H7 (cell line): ENCODE measurements around the gene ADAM19. TPM values are rescaled to one million over a fixed set of nuclear protein-coding genes. Genes with fewer than 3 reads are reported as not detected.

Source experiments
- DNase-seq: peaks from one replicate; pipeline ENCODE4 v3.0.0; 2012
- H3K27me3 ChIP-seq: 2 replicates; pipeline ENCODE4 v1.6.0; 2011; ENCODE audit warnings: mild to moderate bottlenecking, low read length; ENCODE audit not compliant: control insufficient read depth, insufficient read depth
- H3K36me3 ChIP-seq: replicated peaks from 2 replicates; pipeline ENCODE4 v1.5.1; 2011; ENCODE audit warnings: low read length; ENCODE audit not compliant: control insufficient read depth, insufficient read depth
- H3K4me3 ChIP-seq: 2 replicates; pipeline ENCODE4 v1.5.1; 2011; ENCODE audit warnings: low read depth, mild to moderate bottlenecking, control low read depth, low read length, moderate library complexity; ENCODE audit not compliant: insufficient read depth
- total RNA-seq: library from RNA; depleted of rRNA; stranded (reverse); fragments of >200 nt; shearing (Covaris generic); gene quantifications from 2 replicates; pipeline ENCODE4 v1.2.3, GENCODE V29; 2014

The ADAM19 gene
- total RNA-seq, 1 experiment from 2014 or later, result 53.1 TPM

DNA sequence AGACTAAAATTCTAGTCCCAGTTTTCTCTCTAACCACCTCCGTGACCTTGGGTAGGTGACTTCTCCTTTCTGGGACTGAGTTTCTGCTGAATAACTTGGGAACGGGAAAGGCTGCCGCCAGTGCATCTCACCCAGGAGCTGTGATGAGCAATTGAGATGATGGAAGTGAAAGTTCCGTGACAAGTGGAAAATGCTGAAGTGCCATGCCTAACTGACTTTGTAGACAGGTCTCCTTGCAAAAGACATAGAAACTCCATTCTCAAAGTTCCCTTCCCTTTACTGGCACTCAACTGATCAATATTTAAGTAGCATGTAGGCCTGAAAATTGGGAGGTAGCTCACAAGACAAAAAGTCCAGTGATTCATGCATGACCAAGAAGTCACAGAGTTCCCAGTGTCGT, 6.3 kb upstream of the ADAM19 start:
- H3K36me3 ChIP-seq, result no peaks in the 10 kb centered on the region
- no peak for DNase-seq
- H3K4me3 ChIP-seq, result no peak overlapping the region
- no peaks in the 10 kb centered on the region for H3K27me3 ChIP-seq

DNA sequence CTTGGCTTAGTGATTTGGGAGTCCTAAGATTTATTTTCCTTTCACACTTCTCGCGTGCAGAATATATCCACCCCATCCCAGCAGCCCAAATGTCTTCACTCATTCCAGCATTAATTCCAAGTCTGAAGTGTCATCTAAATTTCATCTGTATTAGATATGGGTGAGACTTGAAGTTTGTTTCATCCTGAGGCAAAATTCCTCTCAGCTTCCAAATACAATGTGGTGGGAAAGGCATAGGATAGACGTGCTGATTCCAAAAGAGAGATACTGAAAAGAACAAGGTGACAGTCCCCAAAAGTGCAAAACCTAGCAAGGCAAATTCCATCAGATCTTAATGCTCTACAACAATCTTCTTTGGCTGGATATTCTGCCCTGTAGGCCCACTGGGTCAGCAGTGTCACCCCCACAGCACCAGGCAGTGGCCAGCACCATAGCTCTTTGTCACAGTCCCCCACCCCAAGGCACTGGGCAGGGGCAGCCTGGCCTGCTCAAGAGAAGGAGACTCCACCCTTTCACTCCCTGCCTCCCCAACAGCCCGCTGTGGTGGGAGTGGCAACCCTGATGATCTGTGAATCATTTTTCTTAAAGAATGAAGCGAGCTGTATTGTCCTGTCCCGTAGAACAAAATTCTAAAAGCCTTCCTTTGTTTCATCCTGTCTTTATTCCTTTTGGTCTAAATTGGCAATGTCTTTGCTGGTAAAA, 2.7 kb upstream of the ADAM19 start:
- Histone ChIP-seq H3K27me3 (peaks cover 6% of the 10 kb centered on the region), H3K36me3 (no peaks in the 10 kb centered on the region), H3K4me3 (no peak overlapping the region)
- no peak for DNase-seq

GRCh38 chr5:157576678-157577077, 1.1 kb upstream of the ADAM19 start:
- no peak for DNase-seq
- Histone ChIP-seq H3K27me3 (peaks cover 6% of the 10 kb centered on the region), H3K36me3 (no peaks in the 10 kb centered on the region), H3K4me3 (no peak overlapping the region)

GRCh38 chr5:157574456-157575380, 857 bp downstream of the ADAM19 start:
- H3K4me3 ChIP-seq, result peak overlapping the region; percentile 83
- peaks cover 6% of the 10 kb centered on the region for H3K27me3 ChIP-seq
- no peaks in the 10 kb centered on the region for H3K36me3 ChIP-seq
- DNase-seq, result peak; percentile 72

DNA sequence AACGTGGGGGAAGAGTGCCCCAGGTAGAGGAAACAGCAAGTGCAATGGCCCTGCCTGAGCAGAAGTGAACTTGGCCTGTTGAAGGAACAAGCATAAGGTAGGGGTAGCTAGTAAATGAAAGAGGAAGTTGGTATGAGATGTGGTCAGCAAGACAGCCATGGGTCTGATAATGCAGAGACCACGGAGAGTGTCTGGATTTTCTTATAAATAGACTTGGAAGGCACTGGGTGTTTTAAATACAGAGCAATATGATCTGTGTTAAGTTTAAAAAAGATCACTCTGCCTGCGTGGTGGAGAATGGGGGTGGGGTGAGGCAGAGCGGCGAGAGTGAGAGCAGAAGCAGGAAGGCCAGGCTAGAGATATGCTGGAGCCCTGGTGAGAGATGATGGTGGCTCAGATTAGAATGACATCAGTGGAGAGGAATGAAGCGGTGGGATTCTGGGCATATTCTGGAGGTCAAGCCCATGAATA, 4.2 kb downstream of the ADAM19 start:
- Histone ChIP-seq H3K36me3 (no peaks in the 10 kb centered on the region; the same call in 1 of the 2 replicates), H3K27me3 (peaks cover 6% of the 10 kb centered on the region), H3K4me3 (no peak overlapping the region)
- no peak for DNase-seq

DNA sequence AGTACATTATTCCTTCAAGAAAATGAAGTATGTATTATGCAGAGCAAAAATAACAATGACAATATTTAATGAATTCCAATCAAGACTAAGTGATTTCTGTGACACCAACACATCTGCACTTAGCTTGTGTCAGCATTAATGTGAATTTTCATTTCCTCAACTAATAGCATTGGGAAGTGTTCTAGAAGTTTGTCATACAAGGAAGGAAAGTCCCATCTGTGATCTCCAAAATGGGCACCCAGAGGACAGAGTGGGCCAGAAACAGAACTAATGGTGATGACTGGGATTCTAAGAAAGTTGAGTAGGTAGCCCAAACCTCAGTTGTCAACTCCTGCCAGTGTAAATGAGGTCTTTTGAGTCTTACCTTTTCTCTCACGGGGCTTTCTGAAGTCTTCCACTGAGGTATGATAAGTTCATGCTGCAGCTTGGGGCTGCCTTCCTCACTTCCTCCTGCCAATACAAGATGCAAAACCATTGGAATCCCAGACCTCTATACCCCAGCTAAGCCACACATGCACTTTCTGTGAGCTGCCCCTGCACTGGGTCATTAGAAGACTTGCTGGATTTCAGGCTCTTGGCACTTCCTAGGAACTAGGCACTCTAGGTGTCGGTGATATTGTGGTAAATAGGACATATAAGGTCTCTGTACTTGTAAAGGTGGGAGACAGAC, 4.9 kb downstream of the ADAM19 start:
- no peaks in the 10 kb centered on the region; the same call in 1 of the 2 replicates for H3K36me3 ChIP-seq
- no peak for DNase-seq
- H3K27me3 ChIP-seq, result peaks cover 6% of the 10 kb centered on the region
- no peak overlapping the region for H3K4me3 ChIP-seq

- Histone ChIP-seq H3K27me3 (no peaks in the 10 kb centered on the region), H3K36me3 (peaks cover 2% of the 10 kb centered on the region), H3K4me3 (no peak overlapping the region)
- DNase-seq, result no peak
Measured at GRCh38 chr5:157568720-157569119, 6.9 kb downstream of the ADAM19 start.

- H3K4me3 ChIP-seq, result no peak overlapping the region
- no peaks in the 10 kb centered on the region for H3K27me3 ChIP-seq
- peaks cover 2% of the 10 kb centered on the region for H3K36me3 ChIP-seq
- no peak for DNase-seq
Measured at GRCh38 chr5:157568222-157568621, 7.4 kb downstream of the ADAM19 start.

- H3K4me3 ChIP-seq, result no peak overlapping the region
- peaks cover 2% of the 10 kb centered on the region for H3K36me3 ChIP-seq
- DNase-seq, result no peak
- no peaks in the 10 kb centered on the region for H3K27me3 ChIP-seq
Measured at GRCh38 chr5:157566902-157567489, 8.6 kb downstream of the ADAM19 start.

DNA sequence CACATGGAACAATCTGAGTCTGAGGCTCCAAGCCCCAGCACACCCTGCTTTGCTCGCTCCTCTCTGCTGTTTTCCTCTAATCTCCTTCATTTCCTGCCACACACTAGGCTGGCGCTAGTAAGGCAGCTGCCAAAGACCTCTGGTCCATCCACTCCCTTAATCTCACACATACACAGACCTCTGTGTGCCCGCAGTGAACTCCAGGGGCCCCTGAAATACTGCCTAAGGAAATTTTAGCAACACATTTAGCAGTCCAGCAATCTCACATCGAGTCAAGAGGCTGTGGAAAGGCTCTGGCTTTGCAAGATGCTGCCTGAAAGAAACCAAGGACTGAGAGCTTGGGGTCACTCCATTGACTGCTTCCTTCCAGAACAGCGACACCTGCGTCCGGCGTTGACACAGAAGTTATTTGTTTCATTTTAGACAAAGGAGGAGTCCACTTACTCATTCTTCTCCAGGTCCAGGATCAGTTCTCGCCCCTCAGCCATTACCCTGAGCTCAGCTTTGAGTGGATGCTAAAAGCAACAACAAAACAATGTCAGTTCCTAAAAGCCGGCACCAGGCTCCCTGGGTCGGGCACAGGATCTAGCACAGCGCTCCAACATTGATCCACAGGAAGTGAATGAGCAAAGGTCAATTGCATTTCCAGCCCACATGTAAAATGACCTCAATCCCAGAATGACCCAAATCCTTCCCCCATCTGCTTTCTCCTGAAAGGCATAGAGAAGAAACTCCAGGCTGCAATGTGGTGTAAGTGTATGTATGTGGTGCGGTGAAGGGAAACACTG, 11.5 kb downstream of the ADAM19 start:
- DNase-seq, result no peak
- Histone ChIP-seq H3K4me3 (no peak overlapping the region), H3K27me3 (no peaks in the 10 kb centered on the region), H3K36me3 (peaks cover 2% of the 10 kb centered on the region)

DNA sequence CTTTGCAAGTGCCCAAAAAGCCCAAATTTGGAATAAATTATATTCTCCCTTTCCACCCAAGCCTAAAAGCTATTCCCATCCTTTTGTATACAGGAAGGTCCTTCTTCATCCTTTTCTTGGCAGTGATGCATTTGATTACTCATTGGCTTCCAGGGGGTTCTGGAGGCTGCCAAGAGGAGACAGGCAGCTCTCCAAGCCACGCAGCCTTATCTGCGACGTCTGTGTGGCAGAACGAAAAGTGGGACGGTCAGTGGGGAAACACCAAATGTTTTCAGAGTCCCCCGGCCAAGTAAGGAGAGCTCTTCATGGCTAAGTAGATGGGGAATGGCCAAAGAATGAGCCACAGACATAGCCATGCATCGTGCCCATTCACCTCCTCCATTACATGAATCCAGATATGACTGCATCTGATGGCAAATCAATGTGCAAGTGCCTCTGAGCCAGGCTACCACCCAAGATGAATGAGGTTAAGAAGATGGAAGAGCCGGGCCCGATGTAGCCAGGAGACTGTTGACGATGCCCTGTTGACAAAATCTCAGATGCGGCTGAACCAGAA, 12.1 kb downstream of the ADAM19 start:
- no peaks in the 10 kb centered on the region for H3K27me3 ChIP-seq
- DNase-seq, result no peak
- H3K36me3 ChIP-seq, result peaks cover 2% of the 10 kb centered on the region
- no peak overlapping the region for H3K4me3 ChIP-seq

- Histone ChIP-seq H3K27me3 (no peaks in the 10 kb centered on the region), H3K36me3 (peaks cover 2% of the 10 kb centered on the region), H3K4me3 (no peak overlapping the region)
- DNase-seq, result peak; percentile 39
Measured at GRCh38 chr5:157562111-157562581, 13.4 kb downstream of the ADAM19 start.

DNA sequence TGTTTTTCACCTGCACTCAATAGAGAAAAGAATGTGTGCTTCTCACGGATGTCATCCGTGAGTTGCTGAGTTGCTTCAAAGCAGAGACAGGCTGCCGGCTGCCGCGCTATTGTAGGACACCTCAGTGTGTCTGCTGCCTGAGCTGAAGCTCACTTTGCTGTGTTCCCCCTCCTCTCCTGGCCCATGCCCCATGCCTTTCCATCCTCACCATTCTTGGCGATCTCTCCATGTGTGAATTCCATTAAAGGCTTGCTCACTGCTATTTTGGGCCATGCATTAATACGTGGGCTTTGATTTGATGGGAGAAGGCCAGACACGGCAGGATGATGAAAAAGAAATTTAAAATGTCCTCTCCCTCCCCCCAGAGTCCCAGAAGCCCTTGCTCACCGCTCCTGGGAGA, 14.5 kb downstream of the ADAM19 start:
- H3K4me3 ChIP-seq, result no peak overlapping the region
- H3K27me3 ChIP-seq, result no peaks in the 10 kb centered on the region
- DNase-seq, result no peak
- peaks cover 2% of the 10 kb centered on the region for H3K36me3 ChIP-seq
